Upper lobe of right lung (tissue), 1 donor: Measurements from ENCODE around the gene DOCK11. TPM values are rescaled to one million over a fixed set of nuclear protein-coding genes. Genes with fewer than 3 reads are reported as not detected.

Experiments
- ATAC-seq: fragments of 200-7000 bp; cut with Tn5 transposase; one replicate; pipeline ENCODE4 v1.9.1; 2020; ENCODE audit warnings: mild to moderate bottlenecking, moderate library complexity
- DNase-seq: peaks from one replicate; pipeline ENCODE4 v3.0.0-alpha.2; 2020
- H3K27ac ChIP-seq: fragments of 200-600 bp; one replicate; pipeline ENCODE4 v1.8.0; 2022
- H3K27me3 ChIP-seq: fragments of 200-600 bp; one replicate; pipeline ENCODE4 v1.8.0; 2022; ENCODE audit warnings: mild to moderate bottlenecking
- H3K36me3 ChIP-seq: fragments of 200-600 bp; one replicate; pipeline ENCODE4 v1.8.0; 2022
- H3K4me1 ChIP-seq: fragments of 200-600 bp; one replicate; pipeline ENCODE4 v1.8.0; 2022
- H3K4me3 ChIP-seq: fragments of 200-600 bp; one replicate; pipeline ENCODE4 v1.8.0; 2022; ENCODE audit warnings: mild to moderate bottlenecking
- H3K9me3 ChIP-seq: fragments of 200-600 bp; one replicate; pipeline ENCODE4 v1.8.0; 2022
- intact Hi-C: fragments of 100-400 bp; cut with DNase I; formaldehyde crosslinking; loops from one replicate; pipeline ENCODE4 v1.11.0; 2022
- total RNA-seq: library from RNA; stranded (reverse); fragmentation: NEBNext Ultra II Directional; extraction: Animal tissue kit (Norgen Biotek cat#: 25700); gene quantifications from one replicate; pipeline ENCODE4 v1.2.1, GENCODE V29; 2021
- TF ChIP-seq, protein P1 (sequence below): fragments of 200-600 bp; IDR thresholded peaks from one replicate; pipeline ENCODE4 v1.8.0; 2022; ENCODE audit warnings: antibody characterized with exemption
- donor health status: DM: no; HTN: yes; CAD: no; lungs with severe emphysema.

The DOCK11 gene
- total RNA-seq, 1 donor from 2014 or later = 55.0 TPM

DNA sequence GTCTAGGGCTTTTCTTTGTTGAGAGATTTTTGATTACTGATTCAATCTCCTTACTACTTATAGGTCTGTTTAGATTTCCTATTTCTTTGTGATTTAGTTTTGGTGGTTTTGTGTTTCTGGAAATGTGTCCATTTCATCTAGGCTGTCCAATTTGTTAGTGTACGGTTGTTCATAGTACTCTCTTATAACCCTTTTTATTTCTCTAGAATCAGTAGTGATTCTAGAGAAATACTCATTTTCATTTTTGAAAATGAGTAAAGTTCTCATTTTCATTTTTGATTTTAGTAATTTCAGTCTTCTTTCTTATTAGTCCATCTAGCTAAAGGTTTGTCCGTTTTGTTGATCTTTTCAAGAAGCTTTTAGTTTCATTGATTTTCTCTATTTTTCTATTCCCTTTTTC, 239.3 kb downstream of the DOCK11 start:
- Histone ChIP-seq H3K27me3 (no peaks in the 10 kb centered on the region), H3K4me3 (no peak overlapping the region), H3K9me3 (no peaks in the 10 kb centered on the region), H3K36me3 (no peaks in the 10 kb centered on the region), H3K4me1 (peaks cover under 1% of the 10 kb centered on the region), H3K27ac (no peak overlapping the region)
- DNase-seq = no peak
- no peak for ATAC-seq
- intact Hi-C loops = no loop called here
- TF ChIP-seq, protein P1, sequence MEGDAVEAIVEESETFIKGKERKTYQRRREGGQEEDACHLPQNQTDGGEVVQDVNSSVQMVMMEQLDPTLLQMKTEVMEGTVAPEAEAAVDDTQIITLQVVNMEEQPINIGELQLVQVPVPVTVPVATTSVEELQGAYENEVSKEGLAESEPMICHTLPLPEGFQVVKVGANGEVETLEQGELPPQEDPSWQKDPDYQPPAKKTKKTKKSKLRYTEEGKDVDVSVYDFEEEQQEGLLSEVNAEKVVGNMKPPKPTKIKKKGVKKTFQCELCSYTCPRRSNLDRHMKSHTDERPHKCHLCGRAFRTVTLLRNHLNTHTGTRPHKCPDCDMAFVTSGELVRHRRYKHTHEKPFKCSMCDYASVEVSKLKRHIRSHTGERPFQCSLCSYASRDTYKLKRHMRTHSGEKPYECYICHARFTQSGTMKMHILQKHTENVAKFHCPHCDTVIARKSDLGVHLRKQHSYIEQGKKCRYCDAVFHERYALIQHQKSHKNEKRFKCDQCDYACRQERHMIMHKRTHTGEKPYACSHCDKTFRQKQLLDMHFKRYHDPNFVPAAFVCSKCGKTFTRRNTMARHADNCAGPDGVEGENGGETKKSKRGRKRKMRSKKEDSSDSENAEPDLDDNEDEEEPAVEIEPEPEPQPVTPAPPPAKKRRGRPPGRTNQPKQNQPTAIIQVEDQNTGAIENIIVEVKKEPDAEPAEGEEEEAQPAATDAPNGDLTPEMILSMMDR = no peak

Other genes starting within 250 kb of the DOCK11 start
- gene WDR44, start 149.7 kb upstream of the DOCK11 start, total RNA-seq = 14.2 TPM
- 74.2 TPM for gene IL13RA1, start 231.8 kb downstream of the DOCK11 start, total RNA-seq